Left ventricle myocardium inferior (tissue), 1 donor: Measurements from ENCODE around the gene GOSR2. TPM values are rescaled to one million over a fixed set of nuclear protein-coding genes. Genes with fewer than 3 reads are reported as not detected.

Source experiments
- DNase-seq: peaks from one replicate; pipeline ENCODE4 v3.0.0-alpha.2; 2020
- H3K27ac ChIP-seq: fragments of 200-600 bp; replicated peaks from 2 replicates; pipeline ENCODE4 v1.8.0; 2021
- H3K27me3 ChIP-seq: fragments of 200-600 bp; 2 replicates; pipeline ENCODE4 v1.8.0; 2021; ENCODE audit warnings: low read depth
- H3K36me3 ChIP-seq: fragments of 200-600 bp; 2 replicates; pipeline ENCODE4 v1.8.0; 2021
- H3K4me1 ChIP-seq: fragments of 200-600 bp; 2 replicates; pipeline ENCODE4 v1.8.0; 2021
- H3K4me3 ChIP-seq: fragments of 200-600 bp; 2 replicates; pipeline ENCODE4 v1.8.0; 2021; ENCODE audit warnings: mild to moderate bottlenecking, moderate library complexity
- H3K9me3 ChIP-seq: fragments of 200-600 bp; replicated peaks from 2 replicates; pipeline ENCODE4 v1.8.0; 2021
- CTCF ChIP-seq: fragments of 200-600 bp; IDR thresholded peaks from 2 replicates; pipeline ENCODE4 v1.8.0; 2021; ENCODE audit warnings: antibody characterized with exemption, mild to moderate bottlenecking, borderline replicate concordance
- intact Hi-C: fragments of 100-400 bp; cut with micrococcal nuclease; formaldehyde crosslinking; loops from one replicate; pipeline ENCODE4 v1.11.0; 2022
- total RNA-seq: library from RNA; stranded (reverse); fragmentation: NEBNext Ultra II Directional; extraction: Animal tissue kit (Norgen Biotek cat#: 25700); gene quantifications from one replicate; pipeline ENCODE4 v1.2.1, GENCODE V29; 2021
- donor health status: DM: no; HTN: yes; CAD: no; lungs with severe emphysema.

Gene GOSR2
- total RNA-seq, 1 donor from 2014 or later: 41.9 TPM

GRCh38 chr17:46960152-46960551 lies 37.2 kb downstream of the GOSR2 start:
- no peak for TF ChIP-seq CTCF
- DNase-seq: no peak
- Histone ChIP-seq H3K9me3 (no peaks in the 10 kb centered on the region), H3K27me3 (no peaks in the 10 kb centered on the region), H3K27ac (no peak overlapping the region), H3K4me3 (no peak overlapping the region), H3K36me3 (peaks cover 5% of the 10 kb centered on the region), H3K4me1 (no peaks in the 10 kb centered on the region)
- intact Hi-C loops: no loop called here

- Histone ChIP-seq H3K27me3 (no peaks in the 10 kb centered on the region), H3K36me3 (peaks cover 5% of the 10 kb centered on the region), H3K4me1 (no peaks in the 10 kb centered on the region), H3K4me3 (no peak overlapping the region), H3K27ac (no peak overlapping the region), H3K9me3 (no peaks in the 10 kb centered on the region)
- intact Hi-C loops: no loop called here
- no peak for TF ChIP-seq CTCF
- DNase-seq: no peak
Measured at GRCh38 chr17:46962374-46962790, 39.4 kb downstream of the GOSR2 start.

DNA sequence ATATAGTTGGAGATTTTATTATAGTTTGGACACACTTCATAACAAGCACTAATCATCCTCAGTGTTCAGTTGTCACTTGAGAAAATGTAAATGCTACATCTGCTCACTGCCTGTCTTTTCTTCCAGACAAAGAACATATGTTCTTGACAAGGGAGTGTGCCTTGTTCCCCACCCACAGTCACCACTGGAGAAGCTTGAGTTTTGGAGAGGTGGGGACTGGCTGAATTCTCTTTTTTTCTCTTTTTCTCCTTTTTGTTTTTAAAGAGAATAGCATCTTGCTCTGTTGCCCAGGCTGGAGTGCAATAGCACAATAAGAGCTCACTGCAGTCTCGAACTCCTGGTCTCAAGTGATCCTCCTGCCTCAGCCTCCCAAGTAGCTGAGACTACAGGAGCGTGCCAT lies 40.6 kb downstream of the GOSR2 start:
- no peak for DNase-seq
- intact Hi-C loops: no loop called here
- Histone ChIP-seq H3K36me3 (peaks cover 9% of the 10 kb centered on the region), H3K27me3 (no peaks in the 10 kb centered on the region), H3K4me1 (no peaks in the 10 kb centered on the region), H3K27ac (no peak overlapping the region), H3K4me3 (no peak overlapping the region), H3K9me3 (no peaks in the 10 kb centered on the region)
- TF ChIP-seq CTCF: no peak

- no peaks in the 10 kb centered on the region for H3K4me1 ChIP-seq
- H3K36me3 ChIP-seq: peaks cover 9% of the 10 kb centered on the region
- no peak overlapping the region for H3K4me3 ChIP-seq
- no peak for TF ChIP-seq CTCF
- no peak overlapping the region for H3K27ac ChIP-seq
- no peaks in the 10 kb centered on the region for H3K27me3 ChIP-seq
- no peak for DNase-seq
- intact Hi-C loops: no loop called here
- no peaks in the 10 kb centered on the region for H3K9me3 ChIP-seq
Measured at GRCh38 chr17:46964315-46965265, 41.6 kb downstream of the GOSR2 start.

GRCh38 chr17:46968224-46968834 lies 45.4 kb downstream of the GOSR2 start:
- H3K4me1 ChIP-seq: peaks cover 10% of the 10 kb centered on the region
- intact Hi-C loops: no loop called here
- H3K36me3 ChIP-seq: peaks cover 4% of the 10 kb centered on the region
- no peaks in the 10 kb centered on the region for H3K27me3 ChIP-seq
- no peak for TF ChIP-seq CTCF
- H3K27ac ChIP-seq: no peak overlapping the region
- no peak for DNase-seq
- no peaks in the 10 kb centered on the region for H3K9me3 ChIP-seq
- no peak overlapping the region for H3K4me3 ChIP-seq
